HuH-7 (cell line): ENCODE results near the gene TPRG1L.

Experiments
- DNase-seq: peaks from one replicate; pipeline ENCODE4 v3.0.0; 2011; ENCODE audit warnings: low spot score

TPRG1L gene

DNA sequence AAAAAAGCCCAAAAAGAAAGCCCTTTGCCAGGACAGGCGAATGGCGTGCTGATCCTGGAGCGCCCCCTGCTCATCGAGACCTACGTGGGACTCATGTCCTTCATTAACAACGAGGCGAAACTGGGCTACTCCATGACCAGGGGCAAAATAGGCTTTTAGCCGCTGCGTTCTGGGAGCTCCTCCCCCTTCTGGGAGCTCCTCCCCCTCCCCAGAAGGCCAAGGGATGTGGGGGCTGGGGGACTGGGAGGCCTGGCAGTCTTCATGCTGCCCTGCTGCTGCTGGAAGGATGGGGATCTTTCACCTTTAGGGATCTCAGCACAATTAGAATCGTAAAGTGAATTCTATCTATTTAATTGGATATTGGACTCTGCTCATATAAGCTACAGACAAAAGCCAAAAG, 3.6 kb downstream of the TPRG1L start:
- DNase-seq = no peak

DNA sequence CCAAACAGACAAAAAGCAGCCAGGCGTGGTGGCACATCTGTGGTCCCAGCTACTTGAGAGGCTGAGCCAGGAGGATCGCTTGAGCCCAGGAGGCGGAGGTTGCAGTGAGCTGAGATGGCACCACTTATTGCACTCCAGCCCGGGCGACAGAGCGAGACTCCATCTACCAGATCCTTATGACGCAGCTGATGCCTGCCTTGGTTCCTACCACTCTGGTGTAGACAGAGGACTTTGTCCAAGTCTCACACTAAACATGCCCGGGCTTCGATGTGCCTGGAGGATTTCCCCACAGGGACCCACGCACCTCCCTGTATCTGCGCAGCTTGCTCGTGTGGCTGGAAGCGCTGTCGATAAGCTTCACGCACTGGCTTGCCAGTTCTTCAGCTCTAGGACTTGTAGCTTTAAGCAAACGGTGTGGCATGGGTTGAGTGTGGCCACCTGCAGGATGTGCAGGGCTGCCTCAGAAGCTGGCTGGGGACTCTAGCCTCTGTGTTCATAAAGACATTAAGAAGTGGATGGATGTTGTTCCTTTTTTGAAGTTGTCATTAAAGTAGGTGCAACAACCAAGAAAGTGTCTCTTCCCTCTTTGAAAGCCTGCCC, 4.8 kb downstream of the TPRG1L start:
- no peak for DNase-seq

DNA sequence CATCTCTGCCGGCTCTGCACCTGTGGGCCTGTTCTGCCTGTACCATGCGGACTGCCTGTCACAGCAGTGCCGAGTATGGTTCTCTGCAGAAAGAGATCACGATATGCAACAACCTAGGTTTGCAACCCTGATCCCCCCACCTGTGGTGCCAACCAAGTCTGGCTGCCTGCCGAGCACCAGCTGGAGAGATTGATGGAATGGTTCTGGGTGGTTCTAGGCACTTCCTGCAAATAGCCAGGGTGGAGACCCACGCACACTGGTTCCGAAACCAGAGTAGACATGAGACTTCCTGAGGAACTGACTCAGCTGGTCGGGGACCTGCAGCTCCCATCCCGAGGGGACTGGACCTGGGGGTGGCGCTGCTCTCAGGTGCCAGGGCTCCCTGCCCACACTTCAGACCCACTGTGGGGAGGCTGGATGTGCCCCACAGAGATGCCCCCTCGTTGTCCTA, 5.4 kb downstream of the TPRG1L start:
- no peak for DNase-seq

DNA sequence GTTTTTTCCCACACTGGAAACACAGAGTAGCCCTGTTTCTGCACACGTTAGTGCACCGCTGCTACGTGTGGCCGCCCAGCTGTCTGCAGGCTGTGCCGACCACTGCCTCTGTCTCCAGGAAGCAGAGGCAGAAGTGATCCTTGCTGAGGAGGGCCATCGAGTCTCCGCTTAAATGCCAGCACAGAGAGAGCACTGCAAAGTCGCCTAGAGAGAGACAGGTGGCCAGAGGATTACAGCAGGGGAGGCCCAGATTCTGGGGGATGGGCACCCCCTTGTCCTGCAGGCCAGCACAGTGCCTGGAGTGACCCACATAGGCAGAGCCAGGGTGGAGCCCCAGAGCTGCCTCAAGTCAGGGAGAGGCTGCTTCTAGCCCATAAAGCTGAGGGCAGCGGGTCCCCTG, 6.1 kb downstream of the TPRG1L start:
- DNase-seq = no peak

DNA sequence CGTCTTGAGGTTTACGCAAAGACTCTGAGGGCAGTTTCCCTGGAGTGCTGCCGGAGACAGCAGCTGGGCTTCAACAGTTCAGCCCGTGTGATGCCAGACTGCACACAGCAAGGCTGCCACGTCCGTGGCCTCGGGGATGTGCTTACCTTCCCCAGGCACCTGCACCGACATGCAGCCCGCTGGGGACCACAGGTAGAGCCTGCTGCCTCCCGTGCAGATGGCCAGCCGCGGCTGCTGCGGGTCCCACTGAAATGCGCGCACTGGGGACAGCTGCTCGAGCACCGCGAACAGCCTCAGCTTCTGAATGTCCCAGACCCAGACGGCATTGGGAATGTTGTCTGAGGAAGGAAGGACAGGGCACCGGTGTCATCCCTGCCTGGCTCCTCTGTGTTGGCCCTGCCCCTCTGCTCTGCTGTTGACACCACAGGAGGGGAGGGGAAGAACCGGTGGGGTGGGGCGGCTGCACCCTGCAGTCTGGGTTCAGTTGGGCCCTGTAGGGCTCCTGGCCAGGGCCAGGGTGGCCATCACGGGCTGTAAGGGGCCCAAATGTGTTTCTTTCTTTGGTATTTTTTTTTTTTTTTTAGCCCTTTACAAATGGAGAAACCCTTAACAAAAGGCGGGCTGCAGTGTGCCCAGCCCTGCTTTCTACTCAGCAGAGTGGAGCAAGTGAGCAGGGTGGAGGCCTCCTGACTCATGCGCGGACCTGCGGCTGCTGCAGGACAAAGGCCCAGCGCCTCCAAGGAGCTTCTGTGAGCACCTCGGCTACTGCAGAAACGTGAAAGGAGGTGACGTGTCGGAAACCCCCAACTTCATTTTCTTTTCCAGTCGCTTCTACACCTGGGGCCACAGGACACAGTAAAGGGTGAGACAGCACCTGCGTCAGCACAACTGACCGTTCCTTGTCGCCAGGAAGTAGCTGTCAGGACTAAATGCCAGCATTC, 6.8 kb downstream of the TPRG1L start:
- DNase-seq = no peak

DNA sequence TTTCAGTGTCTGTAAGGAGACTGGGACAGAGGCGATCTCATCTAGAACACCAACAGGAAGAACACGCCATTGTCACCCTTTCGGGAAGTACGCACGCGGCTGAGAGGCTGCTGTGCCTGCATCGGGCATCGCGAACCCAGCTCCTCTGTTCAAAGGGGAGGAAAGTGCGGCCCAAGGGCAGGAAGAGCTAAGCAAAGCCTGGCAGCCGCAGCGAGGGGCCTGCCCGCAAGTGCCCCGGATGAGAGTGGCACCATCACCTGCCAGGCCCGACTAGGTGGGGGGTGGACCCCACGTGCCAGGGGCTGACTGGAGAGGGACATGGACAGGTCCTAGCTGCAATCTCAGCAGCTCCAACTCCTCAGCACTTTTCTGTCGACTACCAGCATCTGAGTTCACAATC, 7.5 kb downstream of the TPRG1L start:
- DNase-seq = no peak

DNA sequence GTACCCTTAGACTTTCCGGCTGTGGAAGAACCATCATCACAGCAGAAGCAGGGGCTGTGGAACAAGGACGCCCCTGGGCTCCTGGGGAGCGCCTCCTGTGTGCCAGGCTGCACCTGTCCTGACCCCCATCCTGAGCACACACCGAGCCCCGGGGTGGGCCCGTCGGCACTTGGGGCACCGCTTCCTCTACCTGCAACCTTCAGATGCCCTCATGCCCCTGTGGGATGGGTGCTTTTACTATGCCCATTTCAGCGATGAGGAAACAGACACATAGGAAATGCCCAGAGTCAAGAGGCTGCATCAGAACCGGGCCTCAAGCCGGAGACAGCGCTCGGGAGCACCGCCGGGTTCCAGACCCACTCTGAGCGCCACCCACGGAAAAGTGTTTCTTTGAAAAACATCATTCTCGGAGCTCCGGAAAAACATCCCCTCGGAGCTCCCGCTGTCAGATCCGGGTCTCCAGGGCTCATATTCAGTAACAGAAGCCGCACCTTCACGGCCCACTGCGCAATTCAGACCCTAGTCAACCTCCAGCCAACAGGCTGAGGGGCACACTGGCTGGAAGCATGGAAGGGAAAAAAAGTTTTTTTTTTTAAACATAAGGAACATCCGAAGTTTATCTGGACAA, 8.0 kb downstream of the TPRG1L start:
- DNase-seq = no peak

DNA sequence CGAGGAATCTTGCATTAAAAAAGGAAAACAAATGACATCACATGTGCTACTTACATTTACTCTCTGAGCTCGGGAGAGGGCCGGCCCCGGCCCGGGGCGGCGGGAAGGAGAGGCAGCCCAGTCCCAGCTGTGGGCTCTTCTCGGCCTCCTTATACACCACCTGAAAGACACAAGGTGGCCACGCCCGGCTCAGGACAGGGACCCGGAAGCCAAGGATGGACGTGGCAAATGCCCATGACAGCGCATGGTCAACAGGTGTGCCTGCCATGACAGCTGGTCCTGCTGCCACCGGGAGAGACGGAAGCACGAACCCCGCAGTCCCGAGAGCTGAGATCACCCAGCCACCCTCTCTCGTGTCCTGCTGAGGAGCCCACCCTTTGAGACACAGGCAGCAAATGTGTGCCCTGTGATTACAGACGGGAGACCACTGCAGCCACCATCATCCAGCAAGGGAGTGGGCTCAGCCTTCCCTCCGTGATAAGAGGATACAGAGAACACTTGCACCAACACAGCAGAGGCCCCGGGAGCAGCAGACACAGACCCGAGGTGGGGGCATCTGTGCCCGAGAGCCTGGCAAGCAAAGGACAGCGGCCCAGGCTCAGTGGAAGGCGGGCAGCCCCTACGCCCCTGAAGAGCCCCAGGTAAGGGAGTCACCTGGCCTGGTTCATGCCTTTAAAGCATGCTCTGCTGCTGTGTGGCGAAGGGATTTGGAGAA, 8.7 kb downstream of the TPRG1L start:
- no peak for DNase-seq

DNA sequence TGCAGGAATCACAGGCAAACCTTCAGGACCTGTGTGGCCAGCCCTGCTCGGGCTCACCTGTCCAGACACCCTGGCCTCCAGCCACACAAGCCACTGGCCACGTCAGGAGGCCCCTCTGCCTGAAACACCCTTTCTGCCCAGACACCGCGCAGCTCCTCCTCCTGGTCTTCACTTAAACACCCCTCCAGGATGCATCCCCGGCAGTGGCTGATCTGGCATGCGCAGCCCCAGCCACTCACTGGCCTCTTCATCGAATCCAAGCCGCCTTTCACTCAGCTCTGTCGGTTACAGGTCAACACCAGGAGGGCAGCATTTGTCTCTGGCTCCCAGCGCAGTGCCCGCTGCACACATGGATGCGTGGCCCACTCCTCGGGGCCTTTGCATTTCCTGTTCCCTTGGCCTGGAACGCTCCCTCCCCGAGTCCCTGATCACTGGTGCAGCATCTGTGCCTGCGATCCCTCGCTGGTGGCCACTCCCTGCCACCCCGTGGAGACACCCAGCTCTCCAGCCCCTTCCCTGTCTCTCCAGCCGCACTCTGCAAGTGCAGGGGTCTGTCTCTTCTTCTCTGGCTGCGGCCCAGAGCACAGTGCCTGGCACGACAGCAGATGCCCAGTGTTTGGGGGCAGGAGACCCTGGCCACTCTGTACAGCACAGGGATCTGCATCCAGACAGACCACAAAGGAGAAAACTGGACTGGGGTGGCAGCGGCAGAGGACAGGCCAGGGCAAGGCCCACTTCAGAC, 9.4 kb downstream of the TPRG1L start:
- no peak for DNase-seq

DNA sequence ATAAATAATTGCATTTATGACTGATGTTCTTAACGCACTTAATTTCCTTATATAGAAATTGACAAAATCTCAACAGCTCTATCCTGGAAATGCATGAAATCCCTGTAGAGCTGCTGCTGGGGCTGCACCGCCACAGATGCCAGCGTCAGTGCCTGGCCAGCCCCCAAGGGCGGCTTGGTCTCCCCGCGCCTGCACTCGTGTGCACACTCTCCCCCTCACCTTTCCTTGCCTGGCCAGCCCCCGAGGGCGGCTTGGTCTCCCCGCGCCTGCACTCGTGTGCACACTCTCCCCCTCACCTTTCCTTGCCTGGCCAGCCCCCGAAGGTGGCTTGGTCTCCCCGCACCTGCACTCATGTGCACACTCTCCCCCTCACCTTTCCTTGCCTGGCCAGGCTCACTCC, 11.3 kb downstream of the TPRG1L start:
- no peak for DNase-seq

DNA sequence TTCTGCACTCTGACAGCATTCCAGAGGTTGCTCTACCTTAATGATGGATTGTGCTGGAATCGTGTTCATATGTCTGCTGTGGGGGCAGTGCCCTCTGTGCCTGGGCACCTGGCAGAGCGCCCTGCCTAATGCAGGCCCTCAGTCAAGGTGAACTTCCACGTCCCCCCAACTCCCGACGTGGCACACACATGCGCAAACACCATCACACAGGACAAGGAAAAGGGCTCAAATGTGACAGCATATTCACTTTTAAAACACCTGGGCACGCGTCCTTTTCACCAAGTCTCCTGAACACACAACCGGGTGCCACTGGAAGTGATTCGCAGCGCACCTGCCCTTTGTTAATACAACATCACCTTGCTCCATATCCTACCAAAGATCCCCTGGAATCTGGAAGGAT, 11.7 kb downstream of the TPRG1L start:
- no peak for DNase-seq

DNA sequence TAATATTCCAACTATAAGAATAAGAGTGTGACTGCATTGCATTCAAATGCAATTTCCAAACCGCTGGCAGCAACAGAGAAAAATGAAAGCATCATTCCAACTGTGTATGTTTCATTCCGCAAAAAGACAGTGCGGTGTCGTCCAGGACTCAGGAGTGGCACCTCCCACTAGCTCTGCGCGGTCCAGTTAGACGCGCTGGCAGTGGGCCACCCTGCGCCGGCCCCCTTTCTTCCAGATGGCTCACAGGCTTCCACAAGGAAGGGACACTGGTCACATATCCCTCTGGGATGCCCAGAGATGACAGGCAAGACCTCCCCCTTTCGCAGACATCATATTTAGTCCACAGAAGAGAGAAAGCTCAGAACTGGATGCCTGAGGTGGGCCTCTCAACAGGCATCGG, 13.2 kb downstream of the TPRG1L start:
- DNase-seq = no peak

DNA sequence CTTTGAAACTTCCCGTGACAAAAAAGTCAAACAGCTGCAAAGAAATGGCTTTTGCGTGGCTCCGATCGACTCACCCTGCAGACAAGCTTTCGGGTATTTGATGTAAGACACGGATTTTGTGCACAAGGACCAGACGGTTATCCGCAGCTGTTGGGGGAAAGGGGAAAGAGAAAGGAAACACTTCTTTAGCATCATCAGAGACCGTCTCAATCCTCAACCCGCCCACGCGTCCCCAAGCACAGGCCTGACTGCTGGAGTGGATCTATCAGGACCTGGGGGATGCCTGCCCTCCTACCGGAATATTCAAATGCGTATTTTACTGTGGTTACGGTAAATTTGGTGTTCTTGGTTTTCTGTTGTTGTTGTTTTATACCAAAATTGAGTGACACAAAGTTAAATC, 13.9 kb downstream of the TPRG1L start:
- DNase-seq = no peak

DNA sequence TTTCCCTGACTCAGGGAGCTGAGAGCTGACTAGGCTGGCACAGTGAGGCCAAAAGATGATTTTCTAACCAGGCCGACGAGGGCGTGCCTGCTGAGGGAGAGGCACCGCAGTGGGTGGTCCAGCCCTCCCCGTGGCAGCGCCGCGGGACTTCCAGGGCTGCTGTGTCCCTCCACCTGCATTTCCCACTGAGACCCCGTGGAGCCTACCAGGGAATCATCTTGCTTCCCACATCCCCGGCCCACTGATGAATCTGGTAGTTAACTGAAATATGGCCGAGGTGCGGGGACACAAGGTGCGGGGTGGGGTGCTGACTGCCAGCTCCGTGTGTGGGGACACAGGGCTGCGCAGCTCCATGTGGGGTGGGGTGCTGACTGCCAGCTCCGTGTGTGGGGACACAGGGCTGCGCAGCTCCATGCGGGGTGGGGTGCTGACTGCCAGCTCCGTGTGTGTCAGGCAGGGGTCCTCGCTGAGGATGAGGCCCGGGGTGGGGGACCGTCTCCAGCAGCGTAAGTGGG, 14.6 kb downstream of the TPRG1L start:
- no peak for DNase-seq

DNA sequence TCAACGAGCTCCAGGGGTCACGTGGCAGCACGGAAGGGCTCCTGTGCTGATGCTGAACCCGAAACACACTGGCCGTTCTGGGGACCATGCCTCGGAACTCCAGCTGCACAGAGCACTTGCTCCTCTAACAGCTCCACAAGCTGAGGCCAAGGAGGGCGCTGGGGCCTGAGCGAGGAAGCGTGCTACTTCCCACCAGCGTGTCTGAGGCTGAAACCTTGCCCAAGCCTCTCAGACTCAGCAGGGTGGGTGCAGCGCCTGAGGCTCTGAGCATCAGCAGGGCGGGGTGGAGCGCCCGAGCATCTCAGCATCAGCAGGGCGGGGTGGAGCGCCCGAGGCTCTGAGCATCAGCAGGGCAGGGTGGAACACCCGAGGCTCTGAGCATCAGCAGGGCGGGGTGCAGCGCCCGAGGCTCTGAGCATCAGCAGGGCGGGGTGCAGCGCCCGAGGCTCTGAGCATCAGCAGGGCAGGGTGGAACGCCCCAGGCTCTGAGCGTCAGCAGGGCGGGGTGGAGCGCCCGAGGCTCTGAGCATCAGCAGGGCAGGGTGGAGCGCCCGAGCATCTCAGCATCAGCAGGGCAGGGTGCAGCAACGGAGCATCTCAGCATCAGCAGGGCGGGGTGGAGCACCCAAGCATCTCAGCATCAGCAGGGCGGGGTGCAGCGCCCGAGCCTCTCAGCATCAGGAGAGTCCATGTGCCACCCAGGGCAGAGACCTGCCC, 15.5 kb downstream of the TPRG1L start:
- no peak for DNase-seq

DNA sequence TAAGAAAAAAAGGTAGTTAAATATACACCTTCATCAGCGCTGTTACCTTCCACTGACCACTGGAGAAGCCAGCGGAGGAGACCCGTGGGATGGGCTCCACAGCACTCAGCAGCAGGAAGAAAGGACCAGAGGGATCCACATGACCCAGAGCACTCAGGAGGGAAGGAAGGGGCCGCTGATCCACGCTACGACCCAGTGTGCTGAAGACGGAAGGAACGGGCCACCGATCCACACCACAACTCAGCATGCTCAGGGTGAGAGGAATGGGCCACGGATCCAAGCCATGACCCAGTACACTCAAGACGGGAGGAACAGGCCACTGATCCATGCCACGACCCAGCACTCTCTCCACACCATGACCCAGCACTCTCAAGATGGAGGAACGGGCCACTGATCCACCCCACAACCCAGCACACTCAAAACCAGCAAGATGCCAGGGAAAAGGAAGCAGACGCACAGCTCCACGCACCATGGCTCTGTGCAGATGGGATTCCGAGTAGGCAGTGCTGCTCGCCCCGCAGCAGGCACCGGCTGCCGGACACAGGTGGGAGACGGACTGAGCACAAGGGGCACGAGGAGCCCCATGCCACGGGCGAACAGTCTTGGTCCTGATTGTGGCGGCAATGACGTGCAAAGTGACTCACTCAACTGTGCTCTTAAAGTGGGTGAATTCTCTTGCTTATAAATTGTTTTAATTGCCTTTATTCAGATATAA, 16.4 kb downstream of the TPRG1L start:
- no peak for DNase-seq

DNA sequence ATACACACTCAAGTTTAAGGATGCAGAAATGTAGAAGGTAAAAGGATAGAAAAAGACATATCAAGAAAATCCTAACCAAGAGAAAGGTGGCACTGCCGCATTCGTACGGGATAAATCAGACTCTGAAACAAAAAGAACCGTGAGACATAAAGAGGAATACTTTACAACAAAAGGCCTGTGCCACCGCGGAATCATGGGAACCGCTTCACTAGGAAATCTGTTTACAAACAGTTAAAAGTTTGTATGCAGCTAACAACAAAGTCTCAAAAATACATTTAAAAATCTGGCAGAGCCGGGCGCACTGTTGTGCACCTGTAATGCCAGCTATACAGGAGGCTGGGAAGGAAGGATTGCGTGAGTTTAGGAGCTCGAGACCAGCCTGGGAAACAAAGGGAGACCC, 17.0 kb downstream of the TPRG1L start:
- no peak for DNase-seq

DNA sequence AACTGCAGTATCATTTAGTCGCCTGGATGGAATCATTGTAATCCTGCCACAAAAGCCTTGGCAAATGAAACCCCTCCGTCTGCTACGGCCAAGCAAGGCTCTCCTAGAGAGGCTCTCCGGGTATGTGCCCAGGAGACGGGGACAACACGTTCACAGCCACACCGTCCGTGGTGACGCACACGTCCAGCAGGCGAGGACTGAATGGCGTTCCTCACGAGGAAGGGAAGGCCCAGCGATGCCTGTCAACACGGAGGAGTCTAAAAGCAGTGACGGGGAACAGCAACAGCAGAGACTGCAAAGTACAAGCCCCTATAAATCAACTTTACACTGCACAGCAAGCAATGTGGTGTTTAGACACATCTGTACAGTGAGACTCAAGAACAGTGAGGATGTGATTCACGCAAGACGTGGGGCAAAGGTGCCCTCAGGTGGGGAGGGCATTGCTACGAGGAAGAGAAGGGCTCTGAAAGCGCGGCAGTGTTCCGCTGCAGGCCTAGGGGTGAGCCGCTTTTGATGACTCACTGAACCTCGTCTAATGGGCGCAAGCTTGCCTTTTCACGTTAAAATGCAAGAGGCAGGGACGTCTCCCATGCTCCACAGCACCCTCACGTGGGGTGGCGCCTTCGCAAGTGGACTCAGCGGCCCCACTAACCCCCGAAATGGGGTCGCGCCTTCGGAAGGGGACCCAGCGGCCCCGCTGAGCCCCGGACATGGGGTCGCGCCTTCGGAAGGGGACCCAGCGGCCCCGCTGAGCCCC, 18.3 kb downstream of the TPRG1L start:
- no peak for DNase-seq

DNA sequence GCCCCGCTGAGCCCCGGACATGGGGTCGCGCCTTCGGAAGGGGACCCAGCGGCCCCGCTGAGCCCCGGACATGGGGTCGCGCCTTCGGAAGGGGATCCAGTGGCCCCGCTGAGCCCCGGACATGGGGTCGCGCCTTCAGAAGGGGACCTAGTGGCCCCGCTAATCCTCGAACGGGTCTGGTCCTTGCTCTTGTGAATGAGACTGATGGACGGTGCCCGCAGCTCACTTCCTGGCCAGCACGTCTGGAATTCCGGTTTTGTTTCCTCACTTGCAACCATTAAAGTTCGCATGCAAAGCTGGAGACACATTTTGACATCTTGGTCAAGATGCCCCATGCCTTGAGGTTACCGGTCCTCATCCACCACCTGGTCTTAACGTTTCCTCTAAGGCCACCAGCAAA, 19.5 kb downstream of the TPRG1L start:
- DNase-seq = no peak

DNA sequence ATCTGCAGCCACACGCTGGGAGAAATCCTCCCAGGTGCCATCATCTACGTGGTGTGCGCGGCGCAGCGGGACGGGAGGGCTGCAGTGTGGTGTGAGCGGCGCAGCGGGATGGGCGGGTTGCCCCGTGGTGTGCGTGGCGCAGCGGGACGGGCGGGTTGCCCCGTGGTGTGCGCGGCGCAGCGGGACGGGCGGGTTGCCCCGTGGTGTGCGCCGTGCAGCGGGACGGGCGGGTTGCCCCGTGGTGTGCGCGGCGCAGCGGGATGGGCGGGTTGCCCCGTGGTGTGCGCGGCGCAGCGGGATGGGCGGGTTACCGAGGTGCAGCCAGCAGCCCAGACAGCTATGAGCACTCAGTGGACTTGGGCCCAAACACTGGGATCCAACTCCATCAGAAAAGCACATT, 20.4 kb downstream of the TPRG1L start:
- DNase-seq = no peak
